ELF-1 (cell line): ENCODE results near the gene ECE2.
"Not testable (repeated sequence)": the region's sequence is repeated elsewhere in the genome, so short reads cannot be mapped to it uniquely, and the experiment has no call there.

Source experiments
- DNase-seq: peaks from one replicate; pipeline ENCODE4 v3.0.0-alpha.2; 2016; ENCODE audit warnings: low read depth, low spot score

The ECE2 gene

DNA sequence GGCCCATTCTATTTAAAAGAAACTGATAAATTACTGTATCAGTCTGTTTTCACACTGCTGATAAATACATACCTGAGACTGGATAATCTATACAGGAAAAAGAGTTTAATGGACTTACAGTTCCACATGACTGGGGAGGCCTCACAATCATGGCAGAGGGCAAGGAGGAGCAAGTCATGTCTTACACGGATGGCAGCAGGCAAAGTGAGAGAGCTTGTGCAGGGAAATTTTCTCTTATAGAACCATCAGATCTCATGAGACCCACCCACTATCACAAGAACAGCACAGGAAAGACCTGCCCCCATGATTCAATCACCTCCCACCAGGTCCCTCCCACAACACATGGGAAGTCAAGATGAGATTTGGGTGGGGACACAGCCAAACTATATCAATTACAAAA is 8.6 kb upstream of the ECE2 start:
- DNase-seq: not testable (repeated sequence)

DNA sequence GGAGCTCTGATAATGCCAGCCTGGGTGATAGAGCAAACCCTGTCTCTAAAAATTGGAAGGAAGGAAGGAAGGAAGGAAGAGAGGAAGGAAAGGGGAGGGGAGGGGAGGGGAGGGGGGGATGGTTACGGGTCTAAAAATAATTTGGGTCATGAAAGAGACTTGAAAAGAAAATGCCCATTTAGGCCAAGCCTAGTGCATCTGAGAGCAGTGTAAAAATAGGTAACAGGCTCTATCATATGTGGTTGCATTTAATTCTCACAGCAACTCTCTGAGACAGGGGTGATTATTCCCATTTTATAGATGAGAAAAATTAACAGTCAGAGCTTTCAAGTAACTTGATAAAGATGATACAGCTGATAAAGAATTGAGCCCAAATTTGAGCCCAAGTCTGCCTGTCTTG is 3.6 kb upstream of the ECE2 start:
- DNase-seq: no peak

DNA sequence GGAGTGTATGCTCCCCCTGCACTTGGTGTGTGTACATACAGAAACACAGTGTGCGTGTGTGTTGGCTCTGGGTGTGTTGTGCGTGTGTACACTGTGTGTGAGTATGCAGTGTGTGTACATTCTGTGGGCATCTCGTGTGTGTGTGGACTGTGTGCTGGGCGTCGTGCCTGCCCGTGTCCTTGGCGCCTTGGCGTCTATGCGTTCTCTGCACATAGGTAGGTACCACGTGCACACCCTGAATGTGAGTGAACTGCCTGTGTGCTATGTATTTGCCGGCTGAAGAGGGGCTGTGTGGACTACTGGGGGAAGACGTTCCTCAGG is 481 bp upstream of the ECE2 start:
- DNase-seq: no peak

DNA sequence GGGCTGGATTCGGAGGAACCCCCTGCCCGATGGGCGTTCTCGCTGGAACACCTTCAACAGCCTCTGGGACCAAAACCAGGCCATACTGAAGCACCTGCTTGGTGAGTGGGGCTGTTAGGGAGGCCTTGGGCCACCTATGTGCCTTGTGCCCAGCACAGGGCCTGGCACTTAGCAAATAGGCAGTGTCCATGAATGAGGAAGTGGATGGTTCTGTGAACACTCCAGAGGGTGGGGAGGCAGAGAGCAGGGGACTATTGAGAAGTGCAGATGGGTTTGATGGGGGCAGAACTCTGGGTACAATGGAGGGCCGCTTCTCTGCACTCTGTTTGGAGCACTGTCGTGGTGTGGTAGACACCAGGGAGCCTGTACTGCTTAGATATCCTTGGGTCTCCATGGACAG is 1.5 kb downstream of the ECE2 start:
- DNase-seq: no peak

- DNase-seq: no peak
These were observed 7.1 kb downstream of the ECE2 start for GRCh38 chr3:184282941-184283340.

DNA sequence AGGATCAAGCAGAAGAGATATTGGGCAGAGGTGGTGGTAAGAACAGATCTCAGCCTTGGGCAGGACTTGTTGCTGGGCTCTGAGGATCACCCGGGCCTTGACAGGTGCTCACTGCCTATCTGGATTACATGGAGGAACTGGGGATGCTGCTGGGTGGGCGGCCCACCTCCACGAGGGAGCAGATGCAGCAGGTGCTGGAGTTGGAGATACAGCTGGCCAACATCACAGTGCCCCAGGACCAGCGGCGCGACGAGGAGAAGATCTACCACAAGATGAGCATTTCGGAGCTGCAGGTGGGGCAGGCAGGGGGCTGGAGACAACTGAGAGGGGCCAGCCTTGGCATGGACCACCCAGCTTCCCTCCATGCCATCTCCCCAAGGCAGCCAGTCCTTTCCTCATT is 7.9 kb downstream of the ECE2 start:
- no peak for DNase-seq

GRCh38 chr3:184284696-184285095 is 8.9 kb downstream of the ECE2 start:
- peak; percentile 87 for DNase-seq

GRCh38 chr3:184289426-184289938 is 13.7 kb downstream of the ECE2 start:
- peak; percentile 86 for DNase-seq

DNA sequence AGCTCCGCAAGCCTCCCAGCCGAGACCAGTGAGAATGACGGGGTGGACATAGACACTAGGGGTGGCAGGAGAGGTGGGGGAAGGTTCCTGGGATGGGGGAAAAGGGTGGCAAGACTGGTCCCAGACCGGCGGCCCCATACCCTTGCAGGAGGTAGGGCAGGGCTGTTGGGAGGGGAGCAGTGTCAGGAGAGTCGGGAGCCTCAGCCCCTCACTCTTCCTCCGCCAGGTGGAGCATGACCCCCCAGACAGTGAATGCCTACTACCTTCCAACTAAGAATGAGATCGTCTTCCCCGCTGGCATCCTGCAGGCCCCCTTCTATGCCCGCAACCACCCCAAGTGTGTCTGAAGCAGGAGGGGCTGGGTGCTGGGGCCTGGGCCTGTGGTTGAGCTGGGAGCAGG is 14.5 kb downstream of the ECE2 start:
- DNase-seq: no peak

DNA sequence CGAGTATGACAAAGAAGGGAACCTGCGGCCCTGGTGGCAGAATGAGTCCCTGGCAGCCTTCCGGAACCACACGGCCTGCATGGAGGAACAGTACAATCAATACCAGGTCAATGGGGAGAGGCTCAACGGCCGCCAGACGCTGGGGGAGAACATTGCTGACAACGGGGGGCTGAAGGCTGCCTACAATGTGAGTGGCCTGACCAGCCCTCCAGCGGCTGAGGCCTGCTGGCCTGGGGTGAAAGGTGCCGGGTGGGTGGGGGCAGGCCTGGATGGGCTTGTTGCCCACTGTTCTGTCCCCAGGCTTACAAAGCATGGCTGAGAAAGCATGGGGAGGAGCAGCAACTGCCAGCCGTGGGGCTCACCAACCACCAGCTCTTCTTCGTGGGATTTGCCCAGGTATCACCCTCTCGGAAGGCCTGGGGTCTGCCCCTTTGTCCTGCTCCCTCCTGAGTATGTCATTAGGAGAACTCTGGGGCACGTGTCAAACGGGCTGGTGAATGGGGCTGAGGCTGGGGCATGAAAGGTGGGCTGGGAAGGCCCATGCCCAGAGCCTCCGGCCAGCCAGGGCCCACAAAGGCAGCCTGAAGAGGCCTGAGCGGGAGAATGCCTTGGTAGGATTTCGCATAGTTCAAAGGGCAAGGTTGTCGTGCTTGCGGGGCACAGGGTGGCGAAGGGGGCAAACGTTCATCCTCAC is 15.4 kb downstream of the ECE2 start:
- DNase-seq: no peak

DNA sequence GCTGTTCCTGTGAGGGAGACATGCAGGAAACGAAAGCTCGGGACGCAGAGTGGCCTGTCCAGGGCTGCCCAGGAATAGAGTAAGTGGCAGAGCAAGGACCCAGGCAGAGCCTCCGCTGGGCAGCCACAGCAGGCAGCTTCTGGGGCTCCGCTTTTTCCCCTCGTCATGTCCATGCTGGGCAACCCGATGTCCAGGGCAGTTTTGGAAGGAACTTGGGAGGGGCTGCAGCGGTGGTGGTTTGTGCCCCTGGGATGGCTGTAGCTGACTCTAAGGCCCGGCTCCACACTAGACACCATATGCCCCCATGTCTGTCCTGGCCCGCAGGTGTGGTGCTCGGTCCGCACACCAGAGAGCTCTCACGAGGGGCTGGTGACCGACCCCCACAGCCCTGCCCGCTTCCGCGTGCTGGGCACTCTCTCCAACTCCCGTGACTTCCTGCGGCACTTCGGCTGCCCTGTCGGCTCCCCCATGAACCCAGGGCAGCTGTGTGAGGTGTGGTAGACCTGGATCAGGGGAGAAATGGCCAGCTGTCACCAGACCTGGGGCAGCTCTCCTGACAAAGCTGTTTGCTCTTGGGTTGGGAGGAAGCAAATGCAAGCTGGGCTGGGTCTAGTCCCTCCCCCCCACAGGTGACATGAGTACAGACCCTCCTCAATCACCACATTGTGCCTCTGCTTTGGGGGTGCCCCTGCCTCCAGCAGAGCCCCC is 16.1 kb downstream of the ECE2 start:
- no peak for DNase-seq

DNA sequence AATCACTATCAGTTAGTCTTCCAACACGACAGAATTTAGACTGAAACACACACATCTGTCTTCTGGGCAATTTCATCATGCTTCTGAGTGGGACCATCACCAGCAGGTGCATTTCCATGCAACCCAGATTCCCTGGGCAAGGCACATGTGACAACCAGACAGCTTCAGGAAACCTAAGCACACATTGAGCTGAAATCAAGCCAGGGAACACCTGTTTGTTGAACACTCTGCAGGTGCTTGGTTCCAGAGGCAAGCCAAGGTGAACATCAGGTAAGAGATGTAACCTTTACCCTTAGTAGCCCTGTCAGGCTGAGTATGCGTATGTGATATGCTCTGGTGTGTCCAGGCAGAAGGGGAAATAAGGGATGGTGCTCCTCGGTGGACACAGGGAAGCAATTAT is 19.9 kb downstream of the ECE2 start:
- DNase-seq: no peak

DNA sequence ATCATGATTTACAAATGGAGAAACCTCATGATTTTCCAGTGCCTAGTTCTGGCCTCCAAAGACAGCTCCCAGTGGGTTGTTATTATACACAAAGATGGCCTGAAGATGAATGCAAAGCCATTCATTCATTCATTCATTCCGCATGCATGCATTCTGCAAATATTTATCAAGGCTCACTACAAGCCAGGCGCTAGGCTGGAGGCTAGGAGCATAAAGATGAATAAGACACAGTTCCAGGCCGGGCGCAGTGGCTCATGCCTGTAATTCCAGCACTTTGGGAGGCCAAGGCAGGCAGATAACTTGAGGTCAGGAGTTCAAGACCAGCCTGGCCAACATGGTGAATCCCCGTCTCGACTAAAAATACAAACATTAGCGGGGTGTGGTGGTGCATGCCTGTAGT is 20.8 kb downstream of the ECE2 start:
- no peak for DNase-seq

DNA sequence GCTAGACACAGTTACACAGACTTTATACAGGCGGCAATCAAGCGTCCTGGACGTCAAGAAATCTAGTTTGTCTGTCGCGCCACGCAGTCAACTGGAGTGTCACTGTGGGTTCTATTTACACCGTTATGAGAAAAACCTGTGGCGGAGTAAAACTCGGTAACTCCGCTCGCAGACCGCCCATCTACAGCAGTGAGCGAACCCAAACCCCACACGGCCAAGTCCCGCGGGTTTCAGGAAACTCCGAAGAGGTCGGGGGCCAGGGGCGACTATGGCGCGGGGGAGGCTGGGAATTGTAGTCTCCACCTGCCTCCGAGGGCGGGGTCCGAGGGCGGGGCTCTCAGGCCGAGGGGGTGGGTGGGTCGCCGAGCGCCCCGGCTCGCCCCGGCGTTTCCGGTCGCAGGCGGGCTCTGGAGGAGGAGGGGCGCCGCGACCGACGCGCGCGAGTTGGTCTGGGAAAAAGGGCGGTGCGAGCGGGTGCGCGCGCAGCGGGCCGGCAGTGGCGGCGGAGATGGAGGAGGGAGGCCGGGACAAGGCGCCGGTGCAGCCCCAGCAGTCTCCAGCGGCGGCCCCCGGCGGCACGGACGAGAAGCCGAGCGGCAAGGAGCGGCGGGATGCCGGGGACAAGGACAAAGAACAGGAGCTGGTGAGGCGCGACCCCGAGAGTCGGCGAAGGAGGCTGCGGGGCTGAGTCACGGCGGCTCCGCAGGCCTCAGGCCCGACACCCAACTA is 23.1 kb downstream of the ECE2 start, which contains the start of gene PSMD2:
TSS of gene PSMD2 (plus strand) at position 483 of the 729 bp plus-strand sequence. CDS start at position 509, 26 bp downstream.
- peak; percentile 95 for DNase-seq

GRCh38 chr3:184299488-184300377 is 23.9 kb downstream of the ECE2 start:
- DNase-seq: no peak

DNA sequence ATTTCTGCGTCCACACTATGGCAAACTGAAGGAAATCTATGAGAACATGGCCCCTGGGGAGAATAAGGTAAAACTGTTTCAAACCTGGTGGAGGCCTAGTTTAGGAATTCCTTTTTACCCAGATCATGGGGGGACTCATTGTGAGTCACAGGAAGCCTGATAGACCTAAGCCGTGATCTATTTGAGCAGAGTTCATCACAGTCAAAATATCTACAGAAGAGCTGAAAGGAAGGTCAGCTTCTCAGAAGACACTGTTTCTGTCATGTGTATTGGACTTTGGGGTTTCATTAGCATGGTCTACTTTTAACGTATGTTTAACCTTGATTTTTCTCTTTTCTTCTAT is 24.5 kb downstream of the ECE2 start:
- no peak for DNase-seq

GRCh38 chr3:184305577-184305976 is 29.8 kb downstream of the ECE2 start:
- DNase-seq: no peak

DNA sequence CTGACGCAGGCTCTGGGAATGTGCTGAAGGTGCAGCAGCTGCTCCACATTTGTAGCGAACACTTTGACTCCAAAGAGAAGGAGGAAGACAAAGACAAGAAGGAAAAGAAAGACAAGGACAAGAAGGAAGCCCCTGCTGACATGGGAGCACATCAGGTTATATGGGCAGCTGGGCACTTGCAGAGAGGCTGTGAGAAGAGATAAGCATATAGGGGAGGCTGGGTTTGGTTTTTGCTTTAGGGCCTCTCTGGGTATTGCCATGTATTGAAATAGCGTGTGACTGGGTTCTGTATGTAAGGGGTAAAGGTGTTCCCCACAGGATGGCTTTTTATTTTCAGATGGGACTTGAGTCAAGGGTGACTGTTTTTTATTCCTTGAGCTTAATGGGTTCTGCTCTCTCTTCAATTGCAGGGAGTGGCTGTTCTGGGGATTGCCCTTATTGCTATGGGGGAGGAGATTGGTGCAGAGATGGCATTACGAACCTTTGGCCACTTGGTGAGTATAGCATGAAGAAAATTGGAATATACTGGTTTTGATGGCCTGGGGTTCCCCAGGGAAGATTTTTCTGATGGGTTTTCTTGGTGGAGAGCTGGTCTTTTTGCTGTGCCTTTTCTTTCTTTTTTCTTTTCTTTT is 30.6 kb downstream of the ECE2 start:
- no peak for DNase-seq

- DNase-seq: no peak
These were observed 32.1 kb downstream of the ECE2 start for GRCh38 chr3:184307915-184308314.

- no peak for DNase-seq
These were observed 32.9 kb downstream of the ECE2 start for GRCh38 chr3:184308744-184309143.

DNA sequence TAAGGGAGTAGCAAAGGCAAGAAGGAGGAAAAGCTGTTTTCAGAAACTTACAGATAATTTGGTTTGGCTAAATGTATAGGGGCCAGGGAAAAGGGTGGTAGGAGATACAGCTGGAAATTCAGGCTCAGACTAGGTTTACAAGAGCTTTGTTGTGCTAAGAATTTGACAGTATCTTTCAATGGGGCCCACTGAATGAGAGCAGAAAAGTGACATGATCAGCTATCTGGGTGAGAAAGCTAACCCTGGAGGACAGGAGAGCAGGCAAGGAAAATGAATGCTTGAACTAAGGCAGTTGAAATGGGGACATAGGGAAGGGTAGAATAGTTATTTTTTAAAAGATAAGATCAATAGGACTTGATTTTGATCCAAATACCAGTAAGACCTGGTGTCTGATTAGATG is 35.8 kb downstream of the ECE2 start:
- DNase-seq: no peak
